Fibroblast of the aortic adventitia (primary cell): ENCODE measurements around the gene CPSF7. TPM values are rescaled to one million over a fixed set of nuclear protein-coding genes. Genes with fewer than 3 reads are reported as not detected.
A peak's percentile ranks its signal among the peaks of the same experiment; 100 is the strongest.

ENCODE experiments used
- DNase-seq: peaks from one replicate; pipeline ENCODE4 v3.0.0-alpha.2; 2010; ENCODE audit warnings: low read depth
- H3K4me3 ChIP-seq: 2 replicates; pipeline ENCODE4 v1.5.1; 2011; ENCODE audit warnings: low read depth, mild to moderate bottlenecking, control low read depth, low read length, moderate library complexity
- CTCF ChIP-seq: IDR thresholded peaks from 2 replicates; pipeline ENCODE4 v1.5.1; 2011; ENCODE audit warnings: mild to moderate bottlenecking, low read length, control low read depth, inconsistent platforms; ENCODE audit not compliant: insufficient read depth
- total RNA-seq: library from RNA; depleted of rRNA; stranded (reverse); fragments of >200 nt; gene quantifications from 2 replicates; pipeline ENCODE4 v1.2.3, GENCODE V29; 2012; ENCODE audit warnings: low replicate concordance

Gene CPSF7
- total RNA-seq, 1 donor = 33.8 TPM

GRCh38 chr11:61367406-61367805 lies 62.4 kb downstream of the CPSF7 start:
- no peak for DNase-seq
- no peak overlapping the region for H3K4me3 ChIP-seq
- TF ChIP-seq CTCF = no peak

- no peak overlapping the region for H3K4me3 ChIP-seq
- no peak for DNase-seq
- TF ChIP-seq CTCF = no peak
Observed at GRCh38 chr11:61364012-61364675, 65.6 kb downstream of the CPSF7 start.

- H3K4me3 ChIP-seq = peak overlapping the region; percentile 92
- DNase-seq = peak; percentile 65
- TF ChIP-seq CTCF = no peak
Observed at GRCh38 chr11:61362542-61362875, 67.3 kb downstream of the CPSF7 start.

GRCh38 chr11:61361741-61362541 lies 67.8 kb downstream of the CPSF7 start, which contains the start of the genes CYB561A3 and TMEM138:
Gene CYB561A3 (minus strand): TSS chr11:61361882. CDS start chr11:61356713, 5,169 bp downstream.
Gene TMEM138 (plus strand): TSS chr11:61362374. CDS start chr11:61364391, 2,017 bp downstream.
- no peak for TF ChIP-seq CTCF
- DNase-seq = peak; percentile 93
- H3K4me3 ChIP-seq = peak within 1 kb of the TSS; percentile 92

GRCh38 chr11:61361237-61361740 lies 68.5 kb downstream of the CPSF7 start:
- peak overlapping the region; percentile 92 for H3K4me3 ChIP-seq
- DNase-seq = no peak
- TF ChIP-seq CTCF = no peak

GRCh38 chr11:61359516-61359915 lies 70.3 kb downstream of the CPSF7 start:
- no peak for DNase-seq
- TF ChIP-seq CTCF = no peak
- H3K4me3 ChIP-seq = peak overlapping the region; percentile 28
